HL-60 (cell line): Measurements from ENCODE around the gene PNLIPRP1.

Source experiments
- CTCF ChIP-seq: IDR thresholded peaks from one replicate; pipeline ENCODE4 v1.5.1; 2011; ENCODE audit warnings: low read length, control low read depth, inconsistent platforms; ENCODE audit not compliant: insufficient read depth
- SPI1 ChIP-seq: IDR thresholded peaks from 2 replicates; pipeline ENCODE4 v1.6.1; 2012; ENCODE audit warnings: low read depth, mild to moderate bottlenecking, borderline replicate concordance

GRCh38 chr10:116632596-116633215 is 41.9 kb downstream of the PNLIPRP1 start:
- TF ChIP-seq CTCF: no peak
- TF ChIP-seq SPI1: no peak
